ENCODE results near the gene CYP27B1.

GRCh38 chr12:57757771-57758170 is 9.1 kb downstream of the CYP27B1 start:
- TF ChIP-seq CTCF (IDR thresholded peaks at IDR 0.05 in 8 of 11, conservative IDR thresholded peaks at IDR 0.05 in 3 of 11) (no peak), POLR2A (IDR thresholded peaks at IDR 0.05) (no peak), POLR2AphosphoS5 (IDR thresholded peaks at IDR 0.05) (no peak)
